K562 (cell line): Measurements from ENCODE around the gene TMCO4. TPM values are rescaled to one million over a fixed set of nuclear protein-coding genes. Genes with fewer than 3 reads are reported as not detected.

Source experiments
- ATAC-seq: fragments of 200-7000 bp; cut with Tn5 transposase; 3 replicates; pipeline ENCODE4 v1.9.1; 2020; ENCODE audit warnings: moderate library complexity
- BruUV-seq: library from RNA; stranded (reverse); fragments of 400-500 nt; replicated peaks from 2 replicates; lab custom pipeline; 2021; lab: Mats Ljungman, UMichigan
- CTCF ChIA-PET: fragments of 300-600 bp; formaldehyde crosslinking; extraction: SDS; loops from one replicate; lab custom pipeline; 2021; ENCODE audit warnings: low intra/inter-chr PET ratio; lab: Yijun Ruan, JAX
- POLR2A ChIA-PET: fragments of 300-600, 350-650 bp; sonication (Branson Sonifier 250); formaldehyde crosslinking; extraction: SDS; loops from one replicate; lab custom pipeline; 2021; ENCODE audit warnings: antibody characterized with exemption, inconsistent platforms; lab: Yijun Ruan, JAX
- DNase-seq, 4 experiments: peaks; one replicate each; pipeline versions ENCODE4 v3.0.0 to v3.0.0-alpha.2; 2011 to 2018; ENCODE audit warnings: low spot score in 3 of 4, mixed read lengths in 3 of 4; ENCODE audit errors: extremely low read depth in 1 of 4
- FAIRE-seq: peaks from 2 replicates; lab custom pipeline; 2011; peaks lifted over from hg19 to GRCh38; lab: Jason Lieb, UNC
- H2AFZ ChIP-seq: 2 replicates; pipeline ENCODE4 v1.6.0; 2011; ENCODE audit warnings: low read depth, low read length, control low read depth, inconsistent platforms
- H3K27ac ChIP-seq: fragments of 200-600 bp; 3 replicates; pipeline ENCODE4 v1.8.0; 2011; ENCODE audit warnings: low read depth, mild to moderate bottlenecking, control low read depth, inconsistent platforms, low read length, moderate library complexity, mixed read lengths; ENCODE audit errors: extremely low read depth
- H3K27me3 ChIP-seq, 2 experiments: fragments of 300-600 bp in 1 of 2; 2 replicates in 1 of 2; 3 replicates in 1 of 2; pipeline versions ENCODE4 v1.6.0 to v1.8.0; 2011; ENCODE audit warnings: inconsistent platforms in 2 of 2, low read length in 2 of 2, mild to moderate bottlenecking in 1 of 2, mixed read lengths in 1 of 2, moderate library complexity in 1 of 2; ENCODE audit not compliant: control insufficient read depth in 2 of 2, insufficient read depth in 2 of 2
- H3K36me3 ChIP-seq: fragments of 300-600 bp; 3 replicates; pipeline ENCODE4 v1.8.0; 2011; ENCODE audit warnings: mild to moderate bottlenecking, low read length, inconsistent platforms; ENCODE audit not compliant: control insufficient read depth, insufficient read depth
- H3K4me1 ChIP-seq, 2 experiments: fragments of 200-600 bp in 1 of 2; replicated peaks in 1 of 2; 2 replicates in 1 of 2; 3 replicates in 1 of 2; pipeline versions ENCODE4 v1.5.1 to v1.8.0; 2011; ENCODE audit warnings: inconsistent platforms in 2 of 2, low read length in 2 of 2, mild to moderate bottlenecking in 1 of 2, mixed read lengths in 1 of 2, moderate library complexity in 1 of 2; ENCODE audit not compliant: control insufficient read depth in 2 of 2, insufficient read depth in 2 of 2
- H3K4me2 ChIP-seq: 2 replicates; pipeline ENCODE4 v1.6.1; 2011; ENCODE audit warnings: low read length, control low read depth, inconsistent platforms, mixed read lengths; ENCODE audit not compliant: insufficient read depth
- H3K4me3 ChIP-seq: fragments of 200-600 bp; sonication (generic), shearing (Covaris generic); 2 replicates; pipeline ENCODE4 v1.5.1; 2016; ENCODE audit warnings: control low read depth, inconsistent platforms
- H3K79me2 ChIP-seq: fragments of 200-600 bp; 3 replicates; pipeline ENCODE4 v1.8.0; 2011; ENCODE audit warnings: low read length, inconsistent platforms; ENCODE audit not compliant: control insufficient read depth, insufficient read depth
- H3K9ac ChIP-seq, 2 experiments: 2 replicates each; pipeline versions ENCODE4 v1.6.0 to v1.6.1; 2011; ENCODE audit warnings: low read depth in 2 of 2, low read length in 2 of 2, control low read depth in 1 of 2, inconsistent platforms in 1 of 2, mild to moderate bottlenecking in 1 of 2, mixed read lengths in 1 of 2; ENCODE audit not compliant: insufficient read depth in 1 of 2
- H3K9me1 ChIP-seq: one replicate; pipeline ENCODE4 v1.6.0; 2011; ENCODE audit warnings: inconsistent platforms, mild to moderate bottlenecking, low read length, moderate library complexity; ENCODE audit not compliant: control insufficient read depth, insufficient read depth
- H3K9me3 ChIP-seq: replicated peaks from 2 replicates; pipeline ENCODE4 v1.5.1; 2011; ENCODE audit warnings: low read depth, low read length, inconsistent platforms; ENCODE audit not compliant: control insufficient read depth, insufficient read depth
- H4K20me1 ChIP-seq: replicated peaks from 2 replicates; pipeline ENCODE4 v1.6.1; 2011; ENCODE audit warnings: low read length, inconsistent platforms, mixed read lengths; ENCODE audit not compliant: control insufficient read depth, insufficient read depth
- CEBPG ChIP-seq, 3 experiments: fragments of 200-800 bp in 1 of 3; sonication (Bioruptor generic) in 1 of 3; sonication (generic) in 1 of 3; formaldehyde crosslinking in 1 of 3; IDR thresholded peaks in 2 of 3; conservative IDR thresholded peaks in 1 of 3; 2 replicates each; pipeline versions ENCODE4 v1.6.1 to v1.8.0; 2016 to 2022; ENCODE audit warnings: missing compliant biosample characterization in 2 of 3, missing genetic modification characterization in 2 of 3, mild to moderate bottlenecking in 1 of 3, missing genetic modification reagents in 1 of 3
- CTCF ChIP-seq, 3 experiments: IDR thresholded peaks in 2 of 3; conservative IDR thresholded peaks in 1 of 3; 2 replicates each; pipeline ENCODE4 v1.5.1; 2011 to 2012; ENCODE audit warnings: low read length in 3 of 3, mild to moderate bottlenecking in 3 of 3, control low read depth in 2 of 3, improper control_type of control experiment in 1 of 3, inconsistent platforms in 1 of 3, low read depth in 1 of 3, mixed read lengths in 1 of 3, moderate library complexity in 1 of 3; ENCODE audit not compliant: insufficient read depth in 2 of 3
- RAD21 ChIP-seq, 2 experiments: fragments of 250-450 bp in 1 of 2; fragments of 450-650 bp in 1 of 2; sonication (Bioruptor Pico) in 1 of 2; formaldehyde crosslinking in 1 of 2; IDR thresholded peaks in 1 of 2; conservative IDR thresholded peaks in 1 of 2; 2 replicates each; pipeline versions ENCODE4 v1.4.0 to v1.8.0; 2020 to 2022; ENCODE audit warnings: mild to moderate bottlenecking in 2 of 2, moderate library complexity in 1 of 2
- ZNF766 ChIP-seq: fragments of 200-800 bp; sonication (Bioruptor generic); conservative IDR thresholded peaks from 2 replicates; pipeline ENCODE4 v1.6.1; 2016; ENCODE audit warnings: missing genetic modification characterization, missing compliant biosample characterization
- WGBS: fragments of 100-300 bp; shearing (Covaris generic); methylation state at CpG from one replicate; pipeline ENCODE4 v1.1.6; 2016; ENCODE audit warnings: low coverage, mixed read lengths; ENCODE audit not compliant: insufficient coverage; ENCODE audit errors: missing lambda C conversion rate; 5-methylcytosine and 5-hydroxymethylcytosine counted together
- in situ Hi-C: fragments of 300-500 bp; cut with MboI; formaldehyde crosslinking; loops from 4 replicates; pipeline ENCODE4 v1.15.0; 2018; ENCODE audit warnings: inconsistent platforms, mixed read lengths
- intact Hi-C: fragments of 100-400 bp; cut with micrococcal nuclease; formaldehyde crosslinking; loops from 2 replicates; pipeline ENCODE4 v1.14.2; 2022
- polyA plus RNA-seq, 8 experiments: library from polyadenylated mRNA; depleted of rRNA in 4 of 8; stranded (reverse) in 5 of 8; unstranded in 3 of 8; fragments of >200 nt; fragmentation: Nextera tagmentation in 2 of 8; fragmentation: Illumina TruSeq in 1 of 8; extraction: Ambion mirVana in 2 of 8; extraction: Trizol in 1 of 8; gene quantifications; 2 replicates each; pipeline versions ENCODE4 v1.2.1 to v1.2.3, GENCODE V29; 2011 to 2014; ENCODE audit warnings: inconsistent platforms in 1 of 8, missing spikeins in 1 of 8
- total RNA-seq, 7 experiments: library from RNA; depleted of rRNA in 6 of 7; stranded (reverse); fragments of >200 nt in 6 of 7; fragmentation: Illumina TruSeq in 2 of 7; extraction: Trizol in 2 of 7; gene quantifications; 2 replicates each; pipeline versions ENCODE4 v1.2.1 to v1.2.3, GENCODE V29; 2011 to 2021; ENCODE audit warnings: low replicate concordance in 1 of 7

Gene TMCO4
- total and polyA plus RNA-seq, 9 of the 15 experiments (the other 6 are each of a cell fraction or from before 2014, with no cell fraction given) = 0.06 to 2.1 (median 1.2) TPM

GRCh38 chr1:19828546-19828945, 28.8 kb upstream of the TMCO4 start:
- Histone ChIP-seq H3K9me1 (no peaks in the 10 kb centered on the region), H4K20me1 (no peaks in the 10 kb centered on the region), H3K4me2 (no peak overlapping the region), H3K79me2 (no peaks in the 10 kb centered on the region), H3K36me3 (no peaks in the 10 kb centered on the region), H2AFZ (no peak overlapping the region), H3K9ac (no peak overlapping the region), H3K4me1 (no peaks in the 10 kb centered on the region), H3K27me3 (peaks cover 20 to 29% of the 10 kb centered on the region in 2 experiments), H3K4me3 (no peak overlapping the region), H3K9me3 (no peaks in the 10 kb centered on the region), H3K27ac (no peak overlapping the region)
- POLR2A ChIA-PET = no interaction called here
- CTCF ChIA-PET = no interaction called here
- ATAC-seq = no peak
- 2% methylated on average over 3 of the region's 3 CpGs for WGBS
- BruUV-seq = no TSS peak
- in situ Hi-C loops = no loop called here
- FAIRE-seq = no peak
- intact Hi-C loops = no loop called here
- TF ChIP-seq ZNF766 = no peak
- TF ChIP-seq CEBPG (CRISPR knock-in tag; IDR thresholded peaks at IDR 0.05) = no peak
- TF ChIP-seq CEBPG (tag; conservative IDR thresholded peaks at IDR 0.05 in 1 of 2, IDR thresholded peaks at IDR 0.05 in 1 of 2) = peak in 1 of 2 experiments; percentile 16; a peak in 1 of 4 replicates
- DNase-seq = no peak

GRCh38 chr1:19825298-19825697, 25.6 kb upstream of the TMCO4 start:
- H3K4me1 ChIP-seq = no peaks in the 10 kb centered on the region
- 3% methylated on average over 6 of the region's 6 CpGs for WGBS
- no TSS peak for BruUV-seq
- TF ChIP-seq CTCF (IDR thresholded peaks at IDR 0.05 in 2 of 3, conservative IDR thresholded peaks at IDR 0.05 in 1 of 3; ENCODE audit: insufficient read depth in 2 of 3, low read depth in 1 of 3, low read length in 3 of 3) (peak in 1 of 3 experiments; percentile 2; a peak in 1 of 6 replicates), RAD21 (CRISPR knock-in tag; conservative IDR thresholded peaks at IDR 0.05 in 1 of 2, IDR thresholded peaks at IDR 0.05 in 1 of 2) (0 out of 4 replicates have a peak, but pooled peaks of 1 of the 2 experiments have one; percentile 8)

More at GRCh38 chr1:19825298-19825697, 25.6 kb upstream of the TMCO4 start:
- in situ Hi-C loops = no loop called here
- ChIA-PET POLR2A (no interaction called here), CTCF (no interaction called here)
- no peaks in the 10 kb centered on the region for H3K36me3 ChIP-seq
- ATAC-seq (no peak), DNase-seq (no peak), FAIRE-seq (no peak)
- no peak overlapping the region for H2AFZ ChIP-seq
- no peaks in the 10 kb centered on the region for H3K9me3 ChIP-seq
- H3K9ac ChIP-seq = 0 out of 4 replicates have a peak overlapping the region, but pooled peaks of 1 of the 2 experiments have one; percentile 12
- H3K4me2 ChIP-seq = no peak overlapping the region
- H3K4me3 ChIP-seq = no peak overlapping the region
- H3K79me2 ChIP-seq = no peaks in the 10 kb centered on the region
- H4K20me1 ChIP-seq = no peaks in the 10 kb centered on the region
- intact Hi-C loops = no loop called here
- peaks cover 13 to 28% of the 10 kb centered on the region in 2 experiments for H3K27me3 ChIP-seq
- no peaks in the 10 kb centered on the region for H3K9me1 ChIP-seq
- no peak overlapping the region for H3K27ac ChIP-seq
